Right renal cortex interstitium (tissue), 3 donors: ENCODE measurements around the gene CARD16. TPM values are rescaled to one million over a fixed set of nuclear protein-coding genes. Genes with fewer than 3 reads are reported as not detected.
"Not testable (repeated sequence)": the region's sequence is repeated elsewhere in the genome, so short reads cannot be mapped to it uniquely, and the experiment has no call there.

Experiments used
- DNase-seq, 3 donors: peaks; one replicate each; pipeline ENCODE4 v3.0.0-alpha.2; 2013; ENCODE audit warnings: low read depth in 3 of 3, low spot score in 2 of 3
- polyA plus RNA-seq, 3 donors: library from polyadenylated mRNA; unstranded; fragments of 120-200 nt; gene quantifications; one replicate each; pipeline ENCODE4 v1.2.1, GENCODE V29; 2013; ENCODE audit not compliant: insufficient read length in 3 of 3

Gene CARD16
- polyA plus RNA-seq, 3 donors: 1.6 to 2.8 (median 1.9) TPM

DNA sequence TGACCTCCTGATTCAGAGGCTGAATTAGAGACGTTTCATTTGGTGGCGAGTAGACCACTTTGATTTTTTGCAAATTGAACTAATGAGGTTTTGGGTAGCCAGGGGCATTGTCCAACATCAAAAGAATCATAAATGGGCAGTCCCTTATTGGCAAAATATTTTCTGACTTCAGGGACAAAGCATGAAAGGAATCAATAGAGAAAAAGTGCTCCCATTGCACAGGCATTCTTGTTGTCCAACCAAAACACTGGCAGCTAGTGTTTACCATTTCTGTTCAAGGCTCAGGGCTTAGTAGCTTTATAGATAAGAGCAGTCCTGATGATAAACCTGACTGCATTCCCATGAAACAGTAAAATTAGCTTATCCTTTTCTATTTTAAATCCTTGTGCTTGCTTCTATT lies 6.4 kb upstream of the CARD16 start:
- no peak for DNase-seq

DNA sequence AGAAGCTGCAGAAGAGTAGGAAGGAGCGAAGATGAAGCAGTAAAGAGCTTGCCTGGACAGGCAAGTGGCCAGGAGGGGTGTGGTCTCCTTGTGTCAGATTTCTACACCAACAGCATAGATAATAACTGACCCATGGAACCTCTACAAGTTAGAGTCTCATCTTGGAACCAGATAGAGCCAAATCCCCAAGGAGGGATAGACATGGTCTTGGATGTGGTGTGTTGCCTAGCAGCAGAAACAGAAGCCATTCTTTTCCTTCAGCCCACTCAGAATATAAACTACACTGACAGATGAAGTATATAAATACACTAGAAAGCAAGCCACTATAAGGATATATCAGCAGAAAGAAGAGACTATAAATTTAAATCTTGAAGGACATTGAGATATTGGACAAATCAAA lies 4.3 kb upstream of the CARD16 start:
- no peak for DNase-seq

DNA sequence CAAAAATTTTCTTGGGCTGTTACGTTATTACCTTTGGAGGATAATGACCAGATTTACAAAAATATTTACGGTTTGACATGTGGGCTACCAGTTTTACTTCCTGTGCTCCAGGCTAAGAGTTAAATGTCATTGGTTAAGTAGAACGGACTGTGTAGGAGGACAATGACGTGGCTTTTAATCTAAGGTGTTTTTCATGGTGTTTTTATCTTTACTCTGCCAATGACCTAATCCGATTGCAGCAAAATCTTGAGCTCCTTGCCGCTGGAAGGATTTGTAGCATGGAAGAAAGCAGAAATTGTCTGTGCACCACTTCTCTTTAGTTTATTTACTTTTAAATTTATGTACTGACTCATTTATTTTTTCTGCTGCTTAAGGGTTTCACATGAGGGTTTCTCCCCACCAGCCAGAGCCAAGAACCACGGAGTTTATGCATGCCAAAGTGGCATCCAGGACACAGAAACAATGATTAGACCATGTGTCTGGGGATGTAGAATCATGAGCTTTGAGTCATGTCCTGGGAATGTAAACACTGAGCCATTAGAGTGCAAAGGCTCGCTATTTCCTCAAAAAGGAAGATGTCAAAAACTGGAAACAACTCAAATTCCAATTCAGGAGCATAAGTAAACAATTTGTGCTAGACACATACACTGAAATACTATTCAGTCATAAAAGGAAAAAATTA lies 1.9 kb upstream of the CARD16 start:
- DNase-seq: no peak

DNA sequence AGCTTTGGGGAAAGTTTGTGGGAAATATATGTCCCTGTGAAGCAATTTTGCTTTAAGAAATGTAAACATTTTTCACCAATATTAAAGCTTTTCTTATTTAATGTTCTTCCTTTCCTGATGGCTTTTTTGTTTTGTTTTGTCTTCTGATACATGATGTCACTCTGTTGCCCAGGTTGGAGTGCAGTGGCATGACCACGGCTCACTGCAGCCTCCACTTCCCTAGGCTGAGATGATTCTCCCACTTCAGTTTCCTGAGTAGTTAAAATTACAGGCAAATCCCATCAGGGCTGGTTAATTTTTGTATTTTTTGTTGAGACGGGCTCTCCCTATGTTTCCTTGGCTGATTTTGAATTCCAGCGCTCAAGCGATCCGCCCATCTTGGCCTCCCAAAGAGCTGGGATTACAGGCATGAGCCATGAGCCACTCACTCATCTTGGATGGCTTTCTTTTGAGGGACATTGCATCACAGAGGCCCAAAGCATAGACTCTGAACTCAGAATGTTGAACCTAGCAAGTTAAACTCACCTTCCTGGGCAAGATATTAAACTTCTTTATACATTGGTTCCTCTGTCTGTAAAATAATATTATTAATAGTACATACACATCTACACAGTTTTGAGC lies 651 bp upstream of the CARD16 start:
- DNase-seq: no peak

DNA sequence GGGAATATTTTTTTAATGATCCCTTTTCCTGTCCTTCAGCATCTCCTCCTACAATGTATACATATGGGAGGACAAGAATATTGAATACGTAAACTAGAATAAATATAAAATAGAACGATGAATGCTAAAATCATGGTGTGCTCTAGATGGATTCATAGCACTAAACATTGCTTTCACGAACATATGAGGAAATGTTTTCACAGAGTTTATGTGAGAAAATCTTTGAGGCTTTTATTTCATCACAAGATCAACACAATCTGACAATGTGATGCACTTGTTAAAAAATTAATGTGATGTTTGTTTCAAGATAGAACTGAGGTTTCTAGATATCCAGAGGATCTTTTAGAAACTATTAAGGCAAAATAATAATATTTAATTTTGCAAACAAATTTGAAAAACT lies 3.0 kb downstream of the CARD16 start:
- DNase-seq: no peak

DNA sequence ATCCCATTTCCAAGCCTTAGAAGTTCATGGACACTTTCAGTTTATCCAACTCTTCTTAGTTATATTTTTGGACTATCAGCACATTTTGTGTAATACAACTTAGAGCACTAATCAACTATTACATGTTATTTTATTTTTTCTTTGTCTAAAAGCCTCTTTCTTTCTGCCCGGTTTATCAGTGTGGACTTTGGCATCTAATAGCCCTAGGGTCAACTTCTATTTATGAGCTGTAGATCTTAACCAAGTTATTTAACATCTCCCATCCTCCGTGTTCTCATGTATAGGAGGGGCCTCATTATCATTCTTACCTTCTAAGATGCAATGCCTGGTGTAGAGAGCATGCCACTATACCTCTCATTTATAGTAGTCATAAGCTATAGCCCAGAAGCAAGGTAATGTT lies 4.4 kb downstream of the CARD16 start:
- DNase-seq: no peak

DNA sequence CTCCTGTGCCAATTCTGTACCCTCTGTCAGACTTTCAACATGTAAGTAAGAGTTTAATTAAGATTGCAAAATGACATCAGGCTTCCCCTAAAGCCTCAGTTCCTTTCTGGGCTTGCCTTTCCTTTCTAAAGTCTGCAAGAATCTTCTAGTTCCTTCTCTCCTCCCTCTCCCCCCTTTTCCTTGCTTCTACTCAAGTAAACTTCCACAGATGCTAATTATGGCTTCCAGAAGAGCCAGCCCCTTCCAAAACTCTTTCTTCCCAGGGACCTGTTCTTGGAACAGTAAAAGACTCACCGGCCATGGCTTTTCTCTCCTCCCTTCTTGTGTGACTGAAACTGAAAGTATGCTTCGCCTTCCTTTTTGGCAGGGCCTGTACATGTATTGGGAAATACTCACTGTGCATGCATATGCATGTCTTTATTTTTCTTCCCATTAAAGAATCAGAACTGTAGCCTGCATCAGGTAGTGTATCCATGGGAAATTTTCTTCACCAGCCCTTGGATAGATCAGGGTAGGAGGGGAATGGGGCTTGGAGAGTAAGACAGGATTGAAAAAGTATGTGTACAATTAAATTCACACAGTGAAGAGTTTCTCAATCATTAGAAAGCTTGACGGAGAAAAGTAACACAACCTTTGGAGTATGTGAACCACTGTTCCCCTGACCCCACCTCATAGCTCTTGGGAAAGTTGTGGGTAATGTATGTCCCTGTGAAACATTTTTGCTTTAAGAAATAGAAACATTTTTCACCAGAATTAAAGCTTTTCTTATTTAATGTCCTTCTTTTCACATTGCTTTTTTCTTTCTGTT lies 10.1 kb downstream of the CARD16 start, which contains the start of gene CASP1:
TSS of gene CASP1 (minus strand) at position 332 of the 808 bp plus-strand sequence. CDS start at position 301, 31 bp downstream.
- no peak for DNase-seq

DNA sequence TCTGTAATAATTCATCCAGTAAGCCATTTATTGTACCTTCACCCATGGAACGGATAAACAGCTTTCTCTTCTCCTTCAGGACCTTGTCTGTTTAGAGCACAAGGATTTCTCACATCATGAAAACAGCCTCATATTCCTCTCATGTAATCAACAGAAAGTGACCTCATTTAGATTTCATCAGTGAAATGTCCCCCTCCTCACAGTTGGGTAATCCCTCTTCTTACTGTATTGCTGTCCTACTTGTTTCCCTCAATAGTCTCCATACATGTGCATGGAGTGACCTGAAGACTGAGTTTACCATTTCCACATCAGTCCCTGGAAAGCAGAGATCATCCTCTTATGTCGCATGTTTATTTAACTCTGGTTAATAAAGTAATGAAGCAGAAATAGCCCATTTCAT lies 10.7 kb downstream of the CARD16 start:
- not testable (repeated sequence) for DNase-seq

DNA sequence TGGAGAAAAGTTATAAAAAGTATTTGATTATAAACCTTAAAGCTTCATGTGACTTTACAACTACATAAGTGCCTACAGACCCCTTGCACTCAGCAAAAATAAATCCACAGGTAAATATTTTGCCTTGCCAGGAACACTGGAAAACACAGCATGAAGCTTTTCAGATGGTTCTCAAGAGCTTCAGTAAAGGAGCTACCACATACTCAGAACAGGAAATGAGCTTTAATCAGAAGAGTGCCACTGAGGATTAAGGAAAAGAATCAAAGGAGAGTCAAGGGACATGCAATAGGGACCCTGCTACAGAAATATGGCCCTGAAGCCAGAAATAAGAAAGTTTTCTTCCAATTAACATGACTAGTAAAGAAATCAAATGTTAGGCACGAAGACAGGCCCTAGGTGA lies 11.4 kb downstream of the CARD16 start:
- no peak for DNase-seq

DNA sequence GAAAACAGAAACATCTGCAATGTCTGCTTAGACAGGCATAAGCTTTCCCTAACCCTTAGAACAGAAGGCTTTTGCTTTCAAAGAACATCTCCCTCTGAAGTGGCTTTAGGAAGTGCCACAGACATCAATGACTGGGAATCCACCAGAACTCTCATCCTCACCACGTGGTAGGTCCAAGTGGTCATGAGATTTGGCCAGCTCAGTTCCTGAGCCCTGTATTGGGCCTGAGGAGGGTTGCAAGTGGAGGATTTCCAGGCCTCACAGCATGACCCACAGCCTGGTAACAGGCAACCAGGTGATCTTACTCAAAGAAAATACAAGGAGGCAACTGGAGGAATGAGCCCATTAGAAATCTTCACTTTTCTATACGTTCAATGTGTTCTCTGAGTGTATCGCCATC lies 11.8 kb downstream of the CARD16 start:
- DNase-seq: no peak

DNA sequence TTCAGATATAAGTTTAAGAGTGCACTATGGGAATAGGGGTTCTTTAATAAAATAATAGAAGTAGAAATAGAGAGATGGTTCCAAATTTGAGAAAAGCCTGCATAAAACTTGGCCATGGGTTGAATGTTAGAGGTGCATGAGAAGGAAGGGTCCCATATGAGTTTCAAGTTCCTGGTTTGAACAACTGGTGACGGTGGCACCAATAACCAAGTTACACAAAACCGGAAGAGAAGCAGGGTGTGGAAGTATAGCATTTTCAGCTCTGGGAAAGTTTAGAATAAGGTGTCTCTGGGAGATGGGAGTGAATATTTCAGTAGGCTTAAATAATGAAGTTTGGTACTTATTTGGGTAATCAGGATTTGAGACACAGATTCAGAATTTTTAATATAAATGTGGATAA lies 12.6 kb downstream of the CARD16 start:
- DNase-seq: no peak

DNA sequence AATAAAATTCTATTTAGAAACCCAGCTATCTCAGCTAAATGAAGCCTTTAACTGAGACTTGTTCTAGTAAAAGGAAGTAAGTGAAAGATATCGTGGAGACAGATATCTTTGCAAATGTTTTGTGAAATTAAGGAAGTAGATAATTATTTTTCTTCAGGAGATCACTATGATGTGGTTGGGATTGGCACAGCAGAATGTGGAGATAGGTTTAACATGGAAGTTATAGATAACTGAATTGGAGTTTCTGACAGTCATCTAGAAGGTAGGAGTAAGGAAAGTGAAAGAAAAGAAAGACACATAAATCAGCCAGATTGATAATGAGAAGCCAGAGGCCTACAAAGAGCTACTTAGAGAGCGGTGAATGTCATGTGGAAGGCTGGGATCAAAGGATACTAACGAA lies 17.5 kb downstream of the CARD16 start:
- DNase-seq: no peak

DNA sequence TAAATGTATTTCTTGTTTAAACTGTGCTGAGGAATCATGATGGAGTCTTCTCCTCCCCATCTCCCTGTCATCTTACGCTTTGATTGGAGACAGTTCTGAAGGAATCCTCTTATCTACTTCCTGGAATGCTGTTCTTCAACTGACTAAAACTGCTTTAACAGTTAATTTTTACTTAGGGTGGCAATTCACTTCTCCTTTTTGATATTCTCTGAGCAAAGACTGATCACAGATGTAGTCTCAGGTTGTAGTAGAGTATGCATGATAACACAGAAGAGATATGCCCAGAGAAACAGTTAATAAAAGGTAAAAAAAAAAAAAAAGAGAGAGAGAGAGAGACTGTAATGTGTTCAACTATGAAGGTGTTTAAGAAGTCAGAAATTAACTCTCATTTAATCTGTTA lies 20.7 kb downstream of the CARD16 start:
- DNase-seq: no peak

DNA sequence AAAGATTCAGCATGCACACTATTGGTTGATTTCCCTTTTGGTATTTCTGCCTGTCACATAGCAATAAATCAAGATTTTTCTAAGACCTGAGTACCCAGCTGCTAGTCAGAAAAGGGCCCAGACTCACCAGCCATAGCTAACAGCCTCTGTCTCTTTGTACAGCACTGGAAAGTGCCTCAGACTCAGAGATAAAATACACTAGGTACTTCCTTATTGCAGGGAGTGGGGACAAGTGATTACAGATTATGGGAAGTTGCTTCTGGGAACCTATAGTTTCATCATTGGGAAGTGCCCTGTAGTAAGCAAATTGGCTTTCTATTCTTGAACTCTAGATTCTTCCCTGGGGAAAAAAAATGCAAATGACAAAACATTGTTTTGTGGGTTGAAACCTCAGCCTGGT lies 22.1 kb downstream of the CARD16 start, which contains the start of gene CASP5:
TSS of gene CASP5 (minus strand) at position 166 of the 400 bp plus-strand sequence. CDS start at position 134, 32 bp downstream.
- no peak for DNase-seq

DNA sequence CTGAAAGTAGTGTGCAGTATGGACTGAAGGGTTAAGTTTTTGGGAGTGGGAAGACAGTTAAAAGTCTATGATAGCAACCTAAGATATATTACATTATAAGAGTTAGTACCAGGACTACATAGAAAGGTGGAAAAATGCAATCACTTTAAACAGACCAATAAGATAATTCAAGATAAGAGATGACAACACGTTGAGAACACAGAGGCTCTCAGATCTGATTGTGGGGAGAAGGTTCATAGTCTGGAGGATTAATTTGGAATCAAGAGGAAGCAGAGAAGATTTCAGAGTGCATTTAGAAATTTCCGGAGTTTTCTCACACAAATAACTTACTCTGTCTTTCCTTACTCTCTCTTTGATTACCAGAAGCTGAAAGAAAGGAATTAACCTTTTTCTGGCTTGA lies 22.6 kb downstream of the CARD16 start:
- no peak for DNase-seq

DNA sequence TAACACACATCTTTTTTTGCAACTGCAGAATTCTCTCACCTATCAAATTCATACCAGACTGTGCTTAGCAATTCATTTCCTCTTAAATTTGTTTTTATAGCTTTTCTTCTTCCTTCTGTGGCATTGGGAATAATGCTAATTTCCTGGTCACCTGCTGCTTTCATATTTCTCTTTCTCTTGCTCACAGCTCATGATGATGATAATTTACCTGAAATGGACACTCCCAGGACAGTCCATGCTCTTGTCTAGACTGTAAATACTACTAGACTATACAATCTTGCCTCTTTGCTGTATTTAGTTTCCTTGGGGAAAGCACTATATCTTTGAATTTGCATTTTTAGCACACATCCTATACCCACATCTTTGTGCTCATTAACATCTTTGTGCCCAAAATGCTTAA lies 37.7 kb downstream of the CARD16 start:
- DNase-seq: no peak

DNA sequence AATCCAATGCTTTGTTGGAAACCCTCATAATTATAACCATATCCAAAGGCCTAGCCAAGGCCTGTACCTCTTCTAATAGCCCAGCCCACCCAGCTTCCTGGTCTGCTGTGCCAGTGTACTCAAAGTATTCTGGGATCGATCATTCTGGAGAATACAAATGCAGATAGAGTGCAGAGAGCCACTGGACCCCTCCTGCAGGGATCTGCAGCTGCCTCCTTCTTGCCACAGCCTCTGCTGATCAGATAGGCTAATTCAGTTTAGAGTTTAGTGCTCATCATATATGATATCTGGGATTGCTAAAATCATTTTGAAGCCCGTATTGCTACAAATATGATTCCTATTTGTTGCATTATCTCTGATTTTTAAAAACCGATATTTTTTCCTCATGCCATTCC lies 39.7 kb downstream of the CARD16 start:
- no peak for DNase-seq

DNA sequence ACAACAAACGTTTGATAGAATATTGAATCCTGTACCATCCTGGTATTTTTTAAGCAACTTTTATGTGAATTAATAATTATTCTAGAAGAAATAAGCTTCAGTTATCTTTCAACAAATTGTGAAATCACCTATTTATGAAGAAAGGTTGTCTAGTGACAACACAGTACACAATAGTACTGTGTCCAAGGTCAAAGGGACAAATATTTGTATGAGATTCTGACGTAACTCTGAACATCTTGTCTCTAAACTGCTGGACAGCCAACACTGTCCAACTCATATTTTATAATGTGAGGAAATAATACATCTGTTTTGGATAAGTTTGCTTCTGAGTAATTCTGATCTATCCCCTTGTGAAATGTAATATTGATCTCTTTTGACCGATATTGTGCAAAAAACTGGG lies 41.1 kb downstream of the CARD16 start:
- DNase-seq: no peak

DNA sequence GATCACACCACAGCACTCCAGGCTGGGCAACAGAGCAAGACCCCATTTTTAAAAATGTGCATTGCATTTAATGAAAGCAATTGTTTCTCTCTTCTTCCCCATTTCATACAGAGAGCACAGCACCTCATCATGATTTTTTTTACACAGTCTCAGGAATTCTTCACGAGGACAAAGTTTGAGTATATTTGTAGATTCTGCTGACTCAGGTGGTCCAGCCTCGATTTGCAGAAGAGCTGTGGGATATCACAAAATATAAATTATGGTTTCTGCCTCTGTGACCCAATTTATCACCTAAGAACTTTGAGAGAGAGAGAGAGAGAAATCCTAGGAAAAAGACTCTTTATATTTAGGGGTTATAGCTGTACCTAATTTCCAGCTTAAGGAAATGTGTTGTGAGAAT lies 42.0 kb downstream of the CARD16 start:
- DNase-seq: no peak

DNA sequence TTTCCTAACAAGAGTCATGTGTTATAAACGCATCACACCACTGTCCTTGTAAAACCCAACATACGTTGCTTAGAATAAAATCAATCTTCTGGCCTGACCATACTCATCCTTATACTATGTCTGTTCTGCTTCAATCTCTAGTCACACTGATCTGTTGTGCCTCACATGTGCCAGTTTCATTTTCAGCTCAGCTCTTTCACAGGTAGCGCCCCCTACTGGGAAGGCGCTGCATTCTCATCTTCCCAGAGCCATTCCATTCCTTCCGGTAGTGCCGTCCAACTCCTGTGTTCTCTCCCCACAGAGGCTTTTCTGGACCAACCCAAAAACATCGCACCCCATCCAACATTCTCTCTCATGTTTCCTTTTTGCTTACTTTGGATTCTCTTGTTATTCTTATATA lies 44.3 kb downstream of the CARD16 start:
- DNase-seq: no peak

DNA sequence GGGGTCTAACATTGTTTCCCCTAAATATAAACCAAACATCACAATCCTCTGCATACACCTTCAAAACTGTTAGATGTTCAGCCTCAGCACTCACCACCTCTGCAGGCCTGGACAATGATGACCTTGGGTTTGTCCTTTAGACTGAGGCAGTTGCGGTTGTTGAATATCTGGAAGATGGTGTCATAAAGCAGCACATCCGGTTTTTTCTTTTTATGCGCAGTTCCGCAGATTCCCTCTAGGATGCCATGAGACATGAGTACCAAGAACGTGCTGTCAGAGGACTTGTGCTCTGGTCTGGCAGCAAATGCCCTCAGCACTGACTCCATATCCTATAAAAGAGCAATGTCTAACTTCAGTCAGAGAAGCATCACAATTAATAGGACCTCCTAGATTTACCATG lies 45.0 kb downstream of the CARD16 start:
- no peak for DNase-seq

DNA sequence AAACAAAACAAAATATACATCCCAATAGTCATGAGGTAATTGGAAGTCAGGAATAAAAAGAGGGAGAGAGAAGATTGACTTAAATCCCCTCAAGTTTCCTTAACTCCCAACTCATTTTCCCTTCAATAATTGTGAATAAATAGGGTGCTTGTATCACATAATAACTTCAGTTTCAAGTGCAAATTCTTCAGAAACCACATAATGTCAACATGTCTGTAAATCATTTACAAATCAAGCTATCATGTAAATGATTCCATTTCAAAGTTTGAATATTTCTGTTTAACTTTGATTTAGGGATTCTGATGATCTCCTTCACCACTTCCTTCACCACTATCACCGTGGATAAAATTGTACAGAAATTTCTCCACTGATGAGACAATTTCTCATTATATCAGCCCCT lies 45.4 kb downstream of the CARD16 start:
- no peak for DNase-seq
